PC-9 (cell line): ENCODE results near the gene RORB. TPM values are rescaled to one million over a fixed set of nuclear protein-coding genes. Genes with fewer than 3 reads are reported as not detected.
"Not testable (repeated sequence)": the region's sequence is repeated elsewhere in the genome, so short reads cannot be mapped to it uniquely, and the experiment has no call there.

Source experiments
- BruUV-seq: library from RNA; stranded (reverse); fragments of 400-500 nt; replicated peaks from 2 replicates; lab custom pipeline; 2021; lab: Mats Ljungman, UMichigan
- CTCF ChIA-PET: fragments of 300-600 bp; sonication (Branson Sonifier 250); formaldehyde crosslinking; loops from one replicate; lab custom pipeline; 2022; ENCODE audit warnings: antibody characterized with exemption; lab: Charles Lee
- POLR2A ChIA-PET: fragments of 300-600 bp; sonication (Branson Sonifier 250); formaldehyde crosslinking; loops from one replicate; lab custom pipeline; 2022; ENCODE audit warnings: antibody characterized with exemption; ENCODE audit not compliant: unreplicated experiment; lab: Charles Lee
- DNase-seq, 2 experiments: peaks; one replicate each; pipeline versions ENCODE4 v3.0.0 to v3.0.0-alpha.2; 2015 to 2022; ENCODE audit warnings: mixed read lengths in 1 of 2
- H2AFZ ChIP-seq: fragments of 200-600 bp; sonication (generic); 2 replicates; pipeline ENCODE4 v1.8.1; 2017; ENCODE audit warnings: antibody characterized with exemption
- H3F3A ChIP-seq: fragments of 200-600 bp; sonication (generic); 2 replicates; pipeline ENCODE4 v1.8.1; 2017; ENCODE audit warnings: antibody characterized with exemption, mild to moderate bottlenecking, low read depth; ENCODE audit not compliant: insufficient read depth
- H3K27ac ChIP-seq: fragments of 200-600 bp; sonication (generic); 2 replicates; pipeline ENCODE4 v1.6.1; 2016; ENCODE audit warnings: mixed run types
- H3K27me3 ChIP-seq: fragments of 200-600 bp; sonication (generic); 2 replicates; pipeline ENCODE4 v1.6.1; 2016; ENCODE audit warnings: low read depth, mixed run types; ENCODE audit not compliant: insufficient read depth
- H3K36me3 ChIP-seq: fragments of 200-600 bp; sonication (generic); 2 replicates; pipeline ENCODE4 v1.6.1; 2016; ENCODE audit warnings: low read depth, mixed run types
- H3K4me1 ChIP-seq: fragments of 200-600 bp; sonication (generic); replicated peaks from 2 replicates; pipeline ENCODE4 v1.6.1; 2016; ENCODE audit warnings: mixed run types; ENCODE audit not compliant: insufficient read depth
- H3K4me2 ChIP-seq: fragments of 200-600 bp; sonication (generic); 2 replicates; pipeline ENCODE4 v1.6.1; 2017; ENCODE audit warnings: mixed run types
- H3K4me3 ChIP-seq: fragments of 200-600 bp; sonication (generic); 2 replicates; pipeline ENCODE4 v1.6.1; 2016; ENCODE audit warnings: mixed run types
- H3K79me2 ChIP-seq: fragments of 200-600 bp; sonication (generic); 2 replicates; pipeline ENCODE4 v1.6.1; 2017; ENCODE audit warnings: low read depth, mixed run types
- H3K9me2 ChIP-seq: fragments of 200-600 bp; sonication (generic); 2 replicates; pipeline ENCODE4 v1.8.1; 2017; ENCODE audit warnings: mild to moderate bottlenecking; ENCODE audit not compliant: insufficient read depth
- H3K9me3 ChIP-seq: fragments of 200-600 bp; sonication (generic); 2 replicates; pipeline ENCODE4 v1.8.1; 2016; ENCODE audit warnings: low read depth; ENCODE audit not compliant: insufficient read depth
- H4K20me1 ChIP-seq: fragments of 200-600 bp; sonication (generic); 2 replicates; pipeline ENCODE4 v1.8.1; 2017; ENCODE audit not compliant: insufficient read depth
- CTCF ChIP-seq: fragments of 200-600 bp; sonication (generic); conservative IDR thresholded peaks from 2 replicates; pipeline ENCODE4 v1.6.1; 2017; ENCODE audit warnings: mixed run types, antibody characterized with exemption, mild to moderate bottlenecking, moderate library complexity
- EZH2 ChIP-seq: fragments of 200-600 bp; sonication (generic); IDR thresholded peaks from 2 replicates; pipeline ENCODE4 v1.8.0; 2017; ENCODE audit warnings: antibody characterized with exemption, low read depth
- intact Hi-C: fragments of 100-400 bp; cut with micrococcal nuclease; formaldehyde crosslinking; loops from one replicate; pipeline ENCODE4 v1.10.0; 2022; ENCODE audit not compliant: unreplicated experiment
- total RNA-seq: library from RNA; stranded (reverse); gene quantifications from 2 replicates; pipeline ENCODE4 v1.2.3, GENCODE V29; 2021

Gene RORB
- total RNA-seq, 1 experiment from 2014 or later = 0.07 TPM

DNA sequence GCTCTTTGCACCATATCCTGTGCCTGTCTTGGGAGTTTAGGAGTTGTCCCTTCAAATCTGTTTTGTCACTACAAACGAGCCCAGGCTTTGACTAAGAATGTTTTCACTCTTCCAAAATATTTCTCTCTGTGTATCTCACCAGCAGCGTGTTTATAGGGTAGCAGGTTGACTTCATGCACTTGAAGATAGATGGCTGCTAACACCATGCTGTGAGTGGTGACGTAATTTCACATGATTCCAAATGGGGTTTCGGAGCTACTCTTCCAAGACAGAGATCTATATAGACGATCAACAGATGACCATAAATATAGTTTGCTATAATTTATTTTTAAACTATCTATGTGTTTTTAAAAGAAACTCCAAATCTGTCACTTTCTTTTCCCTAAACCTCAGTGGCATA, 30.6 kb downstream of the RORB start:
- CTCF ChIA-PET = no interaction called here
- POLR2A ChIA-PET = no interaction called here

GRCh38 chr9:74528207-74528606, 31.1 kb downstream of the RORB start:
- Histone ChIP-seq H3K36me3 (no peaks in the 10 kb centered on the region), H3K27ac (no peak overlapping the region), H3K4me1 (no peaks in the 10 kb centered on the region), H3F3A (no peaks in the 10 kb centered on the region), H3K4me3 (no peak overlapping the region), H2AFZ (no peak overlapping the region), H3K27me3 (no peaks in the 10 kb centered on the region), H3K4me2 (no peak overlapping the region), H3K79me2 (no peaks in the 10 kb centered on the region), H3K9me2 (no peaks in the 10 kb centered on the region; the same call in 1 of the 2 replicates), H3K9me3 (no peaks in the 10 kb centered on the region), H4K20me1 (no peaks in the 10 kb centered on the region)
- ChIA-PET POLR2A (no interaction called here), CTCF (no interaction called here)
- no peak for TF ChIP-seq EZH2
- no peak for TF ChIP-seq CTCF
- no peak for DNase-seq
- no TSS peak for BruUV-seq
- intact Hi-C loops = no loop called here

More for the DNA sequence above, 30.6 kb downstream of the RORB start:
- Histone ChIP-seq H3K4me1 (no peaks in the 10 kb centered on the region), H3K4me2 (no peak overlapping the region), H3K4me3 (no peak overlapping the region), H3K9me2 (no peaks in the 10 kb centered on the region; the same call in 1 of the 2 replicates), H3K36me3 (no peaks in the 10 kb centered on the region), H4K20me1 (no peaks in the 10 kb centered on the region), H3K27me3 (no peaks in the 10 kb centered on the region), H3K9me3 (no peaks in the 10 kb centered on the region), H3K27ac (no peak overlapping the region), H3K79me2 (no peaks in the 10 kb centered on the region), H3F3A (no peaks in the 10 kb centered on the region), H2AFZ (no peak overlapping the region)
- no TSS peak for BruUV-seq
- intact Hi-C loops = no loop called here
- no peak for DNase-seq
- TF ChIP-seq CTCF = no peak
- no peak for TF ChIP-seq EZH2

GRCh38 chr9:74530458-74530857, 33.3 kb downstream of the RORB start:
- H2AFZ ChIP-seq, BruUV-seq, intact Hi-C loops, H3K9me2 ChIP-seq, H3K4me1 ChIP-seq, H3K4me3 ChIP-seq, DNase-seq, H3K36me3 ChIP-seq, H3K27me3 ChIP-seq, H3K27ac ChIP-seq, H3K4me2 ChIP-seq, H3K9me3 ChIP-seq, CTCF ChIA-PET, POLR2A ChIA-PET, H3F3A ChIP-seq, H3K79me2 ChIP-seq, H4K20me1 ChIP-seq: not testable (repeated sequence)

DNA sequence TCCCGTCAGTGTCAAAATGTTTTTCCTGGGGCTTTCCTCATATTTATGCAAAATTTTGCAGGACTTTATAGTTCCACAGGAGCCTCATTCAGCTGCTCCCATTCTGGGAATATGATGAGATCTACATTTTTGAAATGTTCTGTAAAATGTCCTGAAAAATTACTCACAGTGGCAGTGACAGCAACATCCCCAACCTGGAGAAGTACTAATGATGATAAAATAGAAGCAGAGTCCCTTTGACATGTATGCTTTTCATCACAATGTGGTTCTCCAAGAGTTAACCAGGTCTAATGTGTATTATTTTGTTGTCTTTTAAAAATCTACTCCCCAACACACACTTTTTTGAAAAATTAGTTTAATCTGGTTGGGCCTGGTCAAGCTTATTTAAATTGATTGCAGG, 36.1 kb downstream of the RORB start:
- TF ChIP-seq EZH2 (no peak), CTCF (no peak)
- intact Hi-C loops = no loop called here
- POLR2A ChIA-PET = no interaction called here
- Histone ChIP-seq H3K4me2 (no peak overlapping the region), H4K20me1 (no peaks in the 10 kb centered on the region), H3K4me1 (no peaks in the 10 kb centered on the region), H3K9me3 (no peaks in the 10 kb centered on the region), H3F3A (no peaks in the 10 kb centered on the region), H3K4me3 (no peak overlapping the region), H2AFZ (no peak overlapping the region), H3K36me3 (no peaks in the 10 kb centered on the region), H3K27me3 (no peaks in the 10 kb centered on the region), H3K79me2 (no peaks in the 10 kb centered on the region), H3K9me2 (no peaks in the 10 kb centered on the region), H3K27ac (no peak overlapping the region)
- CTCF ChIA-PET = no interaction called here
- no peak for DNase-seq
- BruUV-seq = no TSS peak
